ENCODE results near the gene NANP. TPM values are rescaled to one million over a fixed set of nuclear protein-coding genes. Genes with fewer than 3 reads are reported as not detected.
"Not testable (repeated sequence)": the region's sequence is repeated elsewhere in the genome, so short reads cannot be mapped to it uniquely, and the experiment has no call there.

NANP gene
- total RNA-seq, 2 donors from 2014 or later: 4.1 to 5.1 TPM

DNA sequence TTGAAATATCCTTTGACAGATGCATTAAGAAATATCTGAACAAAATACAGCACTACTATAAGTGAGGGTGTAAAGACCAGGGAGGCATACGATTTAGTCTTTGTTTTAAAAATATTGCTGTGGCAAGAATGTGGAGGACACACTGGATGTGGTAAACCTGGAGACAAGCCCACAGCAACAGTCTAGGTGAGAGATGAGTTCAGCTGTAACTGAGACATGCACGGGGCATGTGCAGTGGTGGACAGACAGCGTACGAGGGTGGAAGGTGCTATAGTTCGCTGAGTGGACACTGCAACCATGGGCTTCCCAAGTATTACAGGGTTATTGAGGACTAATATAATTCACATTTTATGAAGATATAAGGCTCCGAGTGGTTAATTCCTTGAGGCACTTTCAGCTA is 1.8 kb downstream of the NANP start:
- Histone ChIP-seq H3K4me3 (no peak overlapping the region), H3K27me3 (no peaks in the 10 kb centered on the region), H3K36me3 (no peaks in the 10 kb centered on the region), H3K4me1 (peaks cover 0 to 23% of the 10 kb centered on the region in 2 donors), H3K27ac (no peak overlapping the region), H3K9me3 (no peaks in the 10 kb centered on the region)
- TF ChIP-seq, protein P1, sequence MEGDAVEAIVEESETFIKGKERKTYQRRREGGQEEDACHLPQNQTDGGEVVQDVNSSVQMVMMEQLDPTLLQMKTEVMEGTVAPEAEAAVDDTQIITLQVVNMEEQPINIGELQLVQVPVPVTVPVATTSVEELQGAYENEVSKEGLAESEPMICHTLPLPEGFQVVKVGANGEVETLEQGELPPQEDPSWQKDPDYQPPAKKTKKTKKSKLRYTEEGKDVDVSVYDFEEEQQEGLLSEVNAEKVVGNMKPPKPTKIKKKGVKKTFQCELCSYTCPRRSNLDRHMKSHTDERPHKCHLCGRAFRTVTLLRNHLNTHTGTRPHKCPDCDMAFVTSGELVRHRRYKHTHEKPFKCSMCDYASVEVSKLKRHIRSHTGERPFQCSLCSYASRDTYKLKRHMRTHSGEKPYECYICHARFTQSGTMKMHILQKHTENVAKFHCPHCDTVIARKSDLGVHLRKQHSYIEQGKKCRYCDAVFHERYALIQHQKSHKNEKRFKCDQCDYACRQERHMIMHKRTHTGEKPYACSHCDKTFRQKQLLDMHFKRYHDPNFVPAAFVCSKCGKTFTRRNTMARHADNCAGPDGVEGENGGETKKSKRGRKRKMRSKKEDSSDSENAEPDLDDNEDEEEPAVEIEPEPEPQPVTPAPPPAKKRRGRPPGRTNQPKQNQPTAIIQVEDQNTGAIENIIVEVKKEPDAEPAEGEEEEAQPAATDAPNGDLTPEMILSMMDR (IDR thresholded peaks at IDR 0.05): no peak
- no peak for DNase-seq (ENCODE audit: low spot score)

DNA sequence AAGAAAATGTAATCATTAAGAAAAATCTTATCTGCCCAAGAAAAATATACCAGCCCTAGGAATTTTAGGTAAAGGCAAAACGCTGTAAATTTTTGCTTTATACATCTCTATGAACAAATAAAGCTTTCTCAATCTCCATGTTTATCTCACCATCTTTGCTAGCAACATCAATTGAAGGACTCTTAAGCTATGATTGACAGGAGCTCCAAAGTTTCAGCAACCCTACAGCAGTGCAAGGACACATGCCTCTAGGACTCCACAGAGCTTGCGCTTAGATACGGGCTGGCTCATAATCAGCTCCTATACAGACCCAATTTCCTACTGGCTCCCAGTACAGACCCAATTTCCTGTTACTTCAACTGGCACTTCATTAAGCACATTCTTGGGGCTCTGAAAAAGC is 4.3 kb downstream of the NANP start:
- Histone ChIP-seq H3K27ac (no peak overlapping the region), H3K4me1 (peaks cover 0 to 18% of the 10 kb centered on the region in 2 donors), H3K9me3 (no peaks in the 10 kb centered on the region), H3K27me3 (no peaks in the 10 kb centered on the region), H3K36me3 (peaks cover 3% of the 10 kb centered on the region), H3K4me3 (no peak overlapping the region)
- DNase-seq (ENCODE audit: low spot score): no peak
- TF ChIP-seq, protein P1 (IDR thresholded peaks at IDR 0.05): no peak

DNA sequence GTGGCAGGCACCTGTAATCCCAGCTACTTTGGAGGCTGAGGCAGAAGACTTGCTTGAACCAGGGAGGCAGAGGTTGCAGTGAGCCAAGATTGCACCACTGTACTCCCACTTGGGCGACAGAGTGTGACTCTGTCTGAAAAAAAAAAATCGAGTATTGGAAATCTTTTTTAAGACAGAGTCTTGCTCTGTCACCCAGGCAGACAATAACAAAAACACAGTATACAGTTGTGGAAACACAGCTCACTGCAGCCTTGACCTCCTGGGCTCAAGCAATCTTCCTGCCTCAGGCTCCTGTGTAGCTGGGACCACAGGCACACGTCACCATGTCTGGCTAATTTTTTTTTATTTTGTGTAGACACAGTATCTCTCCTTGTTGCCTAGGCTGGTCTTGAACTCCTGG is 15.0 kb downstream of the NANP start:
- Histone ChIP-seq H3K9me3 (no peaks in the 10 kb centered on the region), H3K4me1 (no peaks in the 10 kb centered on the region), H3K4me3 (no peak overlapping the region), H3K36me3 (no peaks in the 10 kb centered on the region), H3K27ac (no peak overlapping the region), H3K27me3 (no peaks in the 10 kb centered on the region)
- TF ChIP-seq, protein P1 (IDR thresholded peaks at IDR 0.05): no peak
- no peak for DNase-seq (ENCODE audit: low spot score)

DNA sequence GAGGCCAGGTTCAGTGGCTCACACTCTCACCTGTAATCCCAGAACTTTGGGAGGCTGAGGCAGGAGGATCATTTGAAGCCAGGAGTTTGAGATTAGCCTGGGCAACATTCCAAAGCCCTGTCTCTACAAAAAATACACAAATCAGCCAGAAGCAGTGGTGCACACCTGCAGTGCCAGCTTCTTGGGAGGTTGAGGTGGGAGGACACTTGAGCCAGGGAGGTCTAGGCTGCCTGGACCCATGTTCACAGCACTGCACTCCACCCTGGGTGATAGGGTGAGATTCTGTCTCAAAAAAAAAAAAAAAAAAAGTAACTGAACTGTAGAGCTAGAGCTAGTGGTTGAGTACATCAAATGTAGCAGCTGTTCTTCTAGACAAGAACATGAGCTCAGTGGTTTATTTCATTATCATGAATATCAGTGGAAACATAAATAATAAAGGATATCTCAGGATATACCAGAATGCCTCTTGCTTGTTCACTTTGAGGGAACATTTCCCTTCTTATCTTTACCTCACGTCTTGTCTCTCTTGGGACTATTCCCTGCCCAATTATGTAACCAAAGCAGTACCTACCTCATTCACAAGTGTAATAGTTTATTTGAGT is 17.6 kb downstream of the NANP start:
- Histone ChIP-seq H3K9me3 (no peaks in the 10 kb centered on the region), H3K36me3 (no peaks in the 10 kb centered on the region), H3K27ac (no peak overlapping the region), H3K4me1 (no peaks in the 10 kb centered on the region), H3K4me3 (no peak overlapping the region), H3K27me3 (no peaks in the 10 kb centered on the region)
- DNase-seq (ENCODE audit: low spot score): no peak
- TF ChIP-seq, protein P1 (IDR thresholded peaks at IDR 0.05): no peak

DNA sequence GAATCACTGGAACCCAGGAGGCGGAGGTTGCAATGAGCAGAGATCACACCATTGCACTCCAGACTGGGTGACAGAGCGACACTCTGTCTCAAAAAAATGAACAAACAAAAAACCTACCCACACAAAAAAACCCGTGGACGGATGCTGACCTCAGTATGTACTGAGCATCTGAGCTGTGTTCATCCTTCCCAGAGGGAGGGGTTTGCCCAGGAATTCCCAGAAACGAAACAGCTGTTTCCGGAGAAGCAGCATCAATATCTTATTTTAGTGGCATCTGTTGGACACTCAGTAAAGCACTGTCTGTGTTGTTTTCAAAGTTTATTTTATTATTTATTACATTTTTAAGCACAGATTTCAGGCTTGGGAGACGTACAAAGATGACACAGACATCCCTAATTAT is 18.7 kb downstream of the NANP start:
- DNase-seq (ENCODE audit: low spot score): no peak
- Histone ChIP-seq H3K9me3 (no peaks in the 10 kb centered on the region), H3K27ac (no peak overlapping the region), H3K27me3 (no peaks in the 10 kb centered on the region), H3K4me3 (no peak overlapping the region), H3K4me1 (no peaks in the 10 kb centered on the region), H3K36me3 (no peaks in the 10 kb centered on the region)
- TF ChIP-seq, protein P1 (IDR thresholded peaks at IDR 0.05): no peak

DNA sequence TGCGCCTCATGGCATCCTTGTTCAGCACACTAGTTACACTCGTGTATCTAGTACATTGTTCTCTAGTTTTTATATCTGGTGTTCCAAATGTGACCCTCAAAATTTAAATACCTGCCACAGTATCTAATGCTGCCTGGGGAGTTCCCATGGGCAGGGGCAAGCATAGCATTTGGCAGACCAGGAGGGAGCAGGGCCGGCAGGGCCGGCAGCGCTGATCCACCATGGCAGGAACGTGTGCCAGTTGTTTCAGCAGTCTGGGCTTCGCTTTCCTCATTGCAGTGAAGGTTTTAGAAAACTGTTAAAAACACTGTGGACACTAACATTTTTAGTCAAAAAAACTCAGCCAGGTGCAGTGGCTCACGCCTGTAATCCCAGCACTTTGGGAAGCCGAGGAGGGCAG is 19.2 kb downstream of the NANP start:
- DNase-seq (ENCODE audit: low spot score): no peak
- no peak overlapping the region for H3K4me3 ChIP-seq

DNA sequence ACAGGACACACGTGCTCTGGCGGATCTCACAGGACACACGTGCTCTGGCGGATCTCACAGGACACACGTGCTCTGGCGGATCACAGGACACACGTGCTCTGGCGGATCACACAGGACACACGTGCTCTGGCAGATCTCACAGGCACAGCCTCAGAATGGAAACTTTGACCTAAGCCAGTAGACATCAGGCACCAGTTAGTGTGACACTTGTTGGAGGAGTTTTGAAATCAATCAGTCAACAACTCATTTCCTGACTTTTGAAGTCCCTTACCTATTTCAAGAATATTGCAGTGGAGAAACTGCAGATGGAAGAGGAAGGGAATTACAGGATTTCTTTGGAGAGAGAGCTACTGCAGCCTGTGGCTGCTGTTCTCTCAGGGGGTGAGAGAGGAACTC is 20.9 kb downstream of the NANP start:
- not testable (repeated sequence) for H3K9me3 ChIP-seq; DNase-seq (ENCODE audit: low spot score); H3K27me3 ChIP-seq; H3K4me3 ChIP-seq; H3K36me3 ChIP-seq; H3K4me1 ChIP-seq; H3K27ac ChIP-seq

More for the DNA sequence above, 19.2 kb downstream of the NANP start:
- H3K27me3 ChIP-seq: no peaks in the 10 kb centered on the region
- H3K36me3 ChIP-seq: no peaks in the 10 kb centered on the region
- H3K4me1 ChIP-seq: no peaks in the 10 kb centered on the region
- TF ChIP-seq, protein P1 (IDR thresholded peaks at IDR 0.05): no peak
- H3K27ac ChIP-seq: no peak overlapping the region
- no peaks in the 10 kb centered on the region for H3K9me3 ChIP-seq

DNA sequence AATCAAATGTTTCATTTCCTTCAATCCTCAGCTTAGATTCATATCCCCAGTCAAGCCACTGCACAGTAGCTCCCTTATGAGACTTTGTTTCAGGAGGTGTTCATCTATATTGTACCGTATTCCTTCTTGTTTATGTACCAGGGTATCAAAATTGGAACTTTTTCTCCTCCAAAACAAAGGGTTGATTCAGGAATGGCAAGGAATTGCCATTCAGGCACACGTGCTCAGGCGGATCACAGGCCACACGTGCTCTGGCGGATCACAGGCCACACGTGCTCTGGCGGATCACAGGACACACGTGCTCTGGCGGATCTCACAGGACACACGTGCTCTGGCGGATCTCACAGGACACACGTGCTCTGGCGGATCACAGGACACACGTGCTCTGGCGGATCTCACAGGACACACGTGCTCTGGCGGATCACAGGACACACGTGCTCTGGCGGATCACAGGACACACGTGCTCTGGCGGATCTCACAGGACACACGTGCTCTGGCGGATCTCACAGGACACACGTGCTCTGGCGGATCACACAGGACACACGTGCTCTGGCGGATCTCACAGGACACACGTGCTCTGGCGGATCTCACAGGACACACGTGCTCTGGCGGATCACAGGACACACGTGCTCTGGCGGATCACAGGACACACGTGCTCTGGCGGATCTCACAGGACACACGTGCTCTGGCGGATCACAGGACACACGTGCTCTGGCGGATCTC is 21.5 kb downstream of the NANP start:
- H3K4me1 ChIP-seq; H3K27me3 ChIP-seq; H3K9me3 ChIP-seq; H3K27ac ChIP-seq; DNase-seq (ENCODE audit: low spot score); H3K4me3 ChIP-seq; H3K36me3 ChIP-seq: not testable (repeated sequence)
